ENCODE measurements around the gene EXTL2.

EXTL2 gene

GRCh38 chr1:100921110-100921706 lies 26.6 kb upstream of the EXTL2 start:
- Histone ChIP-seq H3K4me3 (replicated peaks; ENCODE audit: insufficient read depth, low read length) (no peak overlapping the region), H3K27ac (replicated peaks) (no peak overlapping the region), H3K27me3 (ENCODE audit: insufficient read depth, poor library complexity, severe bottlenecking) (no peaks in the 10 kb centered on the region)
- DNase-seq (ENCODE audit: low read depth in 1 of 2, low spot score in 1 of 2) = peak in 1 of 2 experiments; percentile 12
- TF ChIP-seq SPI1 (IDR thresholded peaks at IDR 0.05; ENCODE audit: borderline replicate concordance, low read depth) = no peak
- TF ChIP-seq CTCF (IDR thresholded peaks at IDR 0.05; ENCODE audit: insufficient read depth, low read length) = peak; percentile 34

GRCh38 chr1:100912019-100912418 lies 17.4 kb upstream of the EXTL2 start:
- TF ChIP-seq POLR2AphosphoS5 (IDR thresholded peaks at IDR 0.05; ENCODE audit: low read depth) = no peak
- TF ChIP-seq CTCF (IDR thresholded peaks at IDR 0.05; ENCODE audit: insufficient read depth, low read length) = no peak
- no peak for TF ChIP-seq GABPA (IDR thresholded peaks at IDR 0.05; ENCODE audit: low read depth)
- TF ChIP-seq REST (IDR thresholded peaks at IDR 0.05; ENCODE audit: insufficient replicate concordance, low read depth) = no peak
- no peak for TF ChIP-seq SPI1 (IDR thresholded peaks at IDR 0.05; ENCODE audit: borderline replicate concordance, low read depth)
- Histone ChIP-seq H3K27me3 (ENCODE audit: insufficient read depth, poor library complexity, severe bottlenecking) (no peaks in the 10 kb centered on the region), H3K27ac (replicated peaks) (no peak overlapping the region)

GRCh38 chr1:100909018-100909417 lies 14.4 kb upstream of the EXTL2 start:
- no peak overlapping the region for H3K27ac ChIP-seq (replicated peaks)
- no peak for DNase-seq (ENCODE audit: low read depth in 1 of 2, low spot score in 1 of 2)
- no peak overlapping the region for H3K4me3 ChIP-seq (replicated peaks; ENCODE audit: insufficient read depth, low read length)
- H3K27me3 ChIP-seq (ENCODE audit: insufficient read depth, poor library complexity, severe bottlenecking) = no peaks in the 10 kb centered on the region
- TF ChIP-seq GABPA (IDR thresholded peaks at IDR 0.05; ENCODE audit: low read depth) (no peak), CTCF (IDR thresholded peaks at IDR 0.05; ENCODE audit: insufficient read depth, low read length) (no peak), REST (IDR thresholded peaks at IDR 0.05; ENCODE audit: insufficient replicate concordance, low read depth) (no peak), SPI1 (IDR thresholded peaks at IDR 0.05; ENCODE audit: borderline replicate concordance, low read depth) (no peak), POLR2AphosphoS5 (IDR thresholded peaks at IDR 0.05; ENCODE audit: low read depth) (no peak)

More at GRCh38 chr1:100912019-100912418, 17.4 kb upstream of the EXTL2 start:
- no peak overlapping the region for H3K4me3 ChIP-seq (replicated peaks; ENCODE audit: insufficient read depth, low read length)
- DNase-seq (ENCODE audit: low read depth in 1 of 2, low spot score in 1 of 2) = no peak

GRCh38 chr1:100907887-100908286 lies 13.2 kb upstream of the EXTL2 start:
- H3K4me3 ChIP-seq (replicated peaks; ENCODE audit: insufficient read depth, low read length) = no peak overlapping the region
- TF ChIP-seq POLR2AphosphoS5 (IDR thresholded peaks at IDR 0.05; ENCODE audit: low read depth) = no peak
- TF ChIP-seq REST (IDR thresholded peaks at IDR 0.05; ENCODE audit: insufficient replicate concordance, low read depth) = no peak
- no peak for TF ChIP-seq SPI1 (IDR thresholded peaks at IDR 0.05; ENCODE audit: borderline replicate concordance, low read depth)
- TF ChIP-seq CTCF (IDR thresholded peaks at IDR 0.05; ENCODE audit: insufficient read depth, low read length) = no peak
- TF ChIP-seq GABPA (IDR thresholded peaks at IDR 0.05; ENCODE audit: low read depth) = no peak
- DNase-seq (ENCODE audit: low read depth in 1 of 2, low spot score in 1 of 2) = no peak
- H3K27me3 ChIP-seq (ENCODE audit: insufficient read depth, poor library complexity, severe bottlenecking) = no peaks in the 10 kb centered on the region
- no peak overlapping the region for H3K27ac ChIP-seq (replicated peaks)
